NCI-H1092 (cell line): ENCODE results near the gene ACSBG1.

Source experiments
- DNase-seq: peaks from one replicate; lab custom pipeline; 2025; lab: John Stamatoyannopoulos, UW

The ACSBG1 gene

DNA sequence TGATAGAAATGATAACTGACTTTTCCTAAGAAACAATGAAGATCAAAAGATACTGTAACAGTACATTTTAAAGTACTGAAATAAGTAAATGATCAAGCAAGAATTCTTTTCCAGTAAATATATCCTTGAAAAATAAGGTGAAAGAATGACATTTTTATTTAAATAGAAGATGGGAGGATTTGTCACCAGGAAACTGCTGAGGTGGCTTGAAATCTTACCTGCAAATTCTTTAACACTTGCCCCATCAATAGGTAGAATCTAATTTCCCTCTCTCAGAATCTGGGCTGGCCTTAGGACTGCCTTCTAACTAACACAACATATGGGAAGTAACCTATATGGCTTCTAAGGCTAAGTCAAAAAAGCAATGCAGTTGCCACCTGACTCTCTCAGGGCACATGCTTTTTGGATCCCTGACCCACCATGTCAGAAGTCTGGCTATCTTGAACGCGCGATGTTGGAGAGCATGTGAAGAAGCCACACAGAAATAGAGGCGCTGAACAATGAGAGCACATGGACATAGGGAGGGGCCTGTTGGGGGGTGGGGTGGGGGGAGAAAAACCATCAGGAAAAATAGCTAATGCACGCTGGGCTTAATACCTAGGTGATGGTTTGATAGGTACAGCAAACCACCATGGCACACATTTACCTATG is 11.5 kb downstream of the ACSBG1 start:
- DNase-seq: no peak

DNA sequence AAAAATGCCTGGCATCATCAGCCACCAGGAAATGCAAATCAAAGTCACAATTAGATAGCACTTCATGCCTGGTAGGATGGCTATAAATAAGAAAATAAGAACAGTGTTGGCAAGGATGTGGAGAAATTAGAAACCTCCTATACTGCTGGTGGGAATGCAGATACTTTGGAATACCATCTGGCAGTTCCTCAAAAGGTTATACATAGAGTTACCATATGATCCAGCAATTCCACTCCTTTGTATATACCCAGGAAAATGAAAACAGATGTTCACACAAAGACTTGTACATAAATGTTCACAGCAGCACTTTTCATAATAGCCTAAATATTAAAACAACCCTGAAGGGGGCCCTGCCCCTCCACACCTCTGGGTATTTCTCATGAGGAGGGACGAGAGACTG is 13.7 kb downstream of the ACSBG1 start:
- DNase-seq: no peak

- no peak for DNase-seq
These were observed 17.9 kb downstream of the ACSBG1 start for GRCh38 chr15:78216276-78217104.

- no peak for DNase-seq
These were observed 20.4 kb downstream of the ACSBG1 start for GRCh38 chr15:78213956-78214355.

DNA sequence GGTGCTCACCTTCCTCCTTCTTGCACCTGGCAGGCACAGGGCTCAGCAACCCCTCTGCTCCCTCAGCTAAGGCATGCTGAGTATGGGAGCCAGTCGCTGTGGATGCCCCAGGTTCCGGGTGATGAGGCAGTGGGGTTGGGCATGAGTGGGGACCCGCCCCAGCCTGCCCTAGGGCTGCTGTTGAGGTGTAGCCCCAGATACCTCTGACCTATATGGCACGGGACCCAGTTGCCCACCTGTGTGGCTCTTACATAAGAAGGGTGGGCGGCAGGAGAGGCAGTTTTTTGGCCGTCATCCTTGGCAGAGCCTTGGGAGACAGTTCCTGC is 21.0 kb downstream of the ACSBG1 start:
- DNase-seq: no peak

DNA sequence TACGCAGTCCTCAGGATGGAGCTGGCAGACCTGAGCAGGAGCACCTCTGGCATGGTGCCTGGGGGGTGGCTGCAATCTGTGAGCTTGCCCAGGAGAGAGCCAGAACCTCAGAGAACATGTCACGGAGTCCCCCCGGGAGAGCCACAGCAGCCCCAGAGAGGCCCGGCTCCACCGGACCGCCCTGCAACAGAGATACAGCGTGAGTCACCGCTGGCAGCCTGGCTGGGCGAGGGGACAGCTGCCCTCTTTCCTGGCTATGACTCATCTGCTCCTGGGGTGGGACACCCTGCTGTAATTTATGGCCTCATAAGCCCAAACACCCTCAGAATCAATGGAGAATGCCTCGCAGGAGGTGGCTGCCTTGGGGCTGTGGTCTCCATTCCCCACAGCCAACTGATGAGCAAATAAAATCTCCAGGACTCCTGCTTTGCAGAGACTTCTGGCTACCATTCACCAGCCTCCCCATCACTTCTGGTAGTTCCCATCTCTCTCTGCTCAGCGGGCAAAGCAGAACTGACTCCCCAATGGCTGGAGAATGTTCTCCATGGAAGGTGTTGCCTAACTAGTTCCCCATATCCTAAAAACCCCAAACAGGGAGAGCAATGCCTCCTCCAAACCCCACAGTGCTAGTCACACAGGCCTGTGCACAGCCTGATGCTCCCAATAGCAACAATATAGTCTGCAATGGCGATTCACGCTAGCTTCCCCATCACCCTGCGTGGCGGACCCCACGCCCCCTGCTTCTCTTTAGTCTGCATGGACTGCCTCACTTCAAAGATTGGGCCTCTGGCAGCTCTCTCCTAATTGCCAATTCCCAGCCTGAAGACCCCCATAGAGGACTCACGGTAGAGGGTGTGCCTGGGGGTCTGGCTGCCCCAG is 21.6 kb downstream of the ACSBG1 start:
- DNase-seq: no peak

DNA sequence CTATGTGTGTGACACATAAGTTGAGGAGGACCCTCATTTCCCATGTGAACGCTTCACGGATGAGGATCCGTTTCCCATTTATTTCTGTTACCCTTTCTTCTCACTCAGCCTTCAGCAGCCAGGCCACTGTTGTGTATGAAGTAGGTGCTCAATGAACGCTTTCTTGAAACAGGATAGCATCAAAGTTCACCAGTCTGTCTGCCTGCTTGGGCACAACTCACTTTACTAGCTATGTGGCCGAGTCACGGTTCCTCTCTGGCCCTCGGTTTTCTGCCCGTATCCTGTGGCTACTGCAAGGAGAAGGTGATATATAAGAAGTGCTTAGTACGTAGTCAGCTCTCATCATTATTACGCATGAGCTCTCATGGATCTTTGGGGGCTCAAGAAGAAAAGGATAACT is 22.4 kb downstream of the ACSBG1 start:
- no peak for DNase-seq

DNA sequence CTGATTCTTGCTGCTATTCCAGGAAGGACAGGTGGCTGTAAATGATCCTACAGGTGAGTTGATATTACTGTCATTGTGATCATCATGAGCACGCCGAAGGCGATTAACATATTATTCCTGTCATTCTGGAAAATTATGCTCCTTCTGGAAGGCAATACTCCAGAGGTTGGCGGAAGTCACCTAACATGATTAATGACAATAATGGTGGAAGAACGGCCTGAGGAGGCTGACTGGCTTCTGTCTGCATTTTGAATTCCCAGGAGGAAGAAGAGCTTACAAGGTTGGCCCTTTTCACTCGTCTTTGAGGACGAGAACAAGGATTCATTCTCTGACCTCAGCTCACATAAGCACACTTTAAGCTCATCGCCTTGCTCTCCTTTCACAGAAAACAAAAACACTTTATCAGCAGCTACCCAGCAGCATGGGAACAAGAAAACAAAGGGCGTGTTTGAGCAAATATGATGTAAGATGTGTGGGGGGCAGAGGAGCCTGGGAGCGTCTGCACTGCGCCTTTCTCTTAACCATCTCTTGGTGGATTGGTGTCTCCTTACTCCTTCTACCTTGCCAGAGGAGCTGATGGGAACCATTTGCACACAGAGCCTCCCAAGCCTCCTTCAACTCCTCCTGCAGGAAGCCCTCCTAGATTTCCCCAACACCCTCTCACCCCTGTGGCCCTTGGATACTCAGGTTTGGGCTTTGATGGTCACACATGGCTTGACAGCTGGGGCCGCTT is 23.0 kb downstream of the ACSBG1 start:
- DNase-seq: no peak

DNA sequence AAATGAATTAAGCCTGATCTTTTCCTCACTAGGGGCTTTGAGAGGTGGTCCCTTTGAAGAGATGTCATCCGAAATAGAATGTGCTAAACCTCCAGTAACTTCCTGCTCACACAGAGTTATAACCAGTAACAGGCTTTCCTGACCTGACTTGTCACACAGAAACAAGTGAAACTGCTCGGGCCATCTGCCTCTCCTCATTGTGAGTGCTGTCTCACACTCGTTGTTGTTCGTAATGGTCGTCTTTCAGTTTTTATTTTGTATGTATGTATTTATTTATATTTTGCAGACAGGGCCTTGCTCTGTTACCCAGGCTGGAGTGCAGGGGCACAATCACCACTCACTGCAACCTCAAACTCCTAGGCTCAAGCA is 24.0 kb downstream of the ACSBG1 start:
- DNase-seq: no peak

- no peak for DNase-seq
These were observed 24.6 kb downstream of the ACSBG1 start for GRCh38 chr15:78209646-78210348.

DNA sequence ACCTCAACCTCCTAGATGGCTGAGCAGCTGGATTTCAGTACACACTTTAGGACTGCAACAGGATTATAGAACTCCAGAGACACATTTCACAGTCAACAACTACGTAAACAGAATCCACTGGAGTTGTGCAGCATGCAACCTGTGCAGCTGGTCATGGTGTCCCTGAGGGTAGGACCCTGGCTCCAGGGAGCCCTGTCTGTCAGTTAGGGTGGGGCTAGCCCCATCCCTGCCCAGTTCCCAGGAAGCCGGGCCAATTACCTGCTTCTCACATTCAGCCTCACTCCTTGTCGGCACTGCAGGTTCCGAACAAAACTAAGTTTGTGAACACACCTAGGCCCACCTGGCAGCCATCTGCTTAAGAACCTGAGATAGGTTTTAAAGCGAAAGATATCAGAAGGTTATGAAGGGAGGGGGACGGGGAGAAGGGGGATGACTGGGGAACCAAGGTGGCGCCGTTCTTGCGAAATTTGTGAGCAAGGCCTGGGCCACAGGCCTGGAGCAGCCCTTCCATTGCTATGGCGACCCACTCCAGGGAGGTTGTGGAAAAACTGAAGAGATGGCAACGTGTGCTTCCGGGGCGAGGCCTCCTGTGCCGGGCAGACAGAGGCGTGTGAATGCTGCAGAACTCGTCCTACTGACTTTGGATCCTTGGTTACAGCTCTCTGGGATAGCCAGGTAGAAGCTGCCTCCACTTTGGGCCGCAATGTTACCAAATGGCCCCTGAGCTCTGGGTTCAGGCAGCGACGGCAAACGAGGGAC is 25.3 kb downstream of the ACSBG1 start:
- no peak for DNase-seq

DNA sequence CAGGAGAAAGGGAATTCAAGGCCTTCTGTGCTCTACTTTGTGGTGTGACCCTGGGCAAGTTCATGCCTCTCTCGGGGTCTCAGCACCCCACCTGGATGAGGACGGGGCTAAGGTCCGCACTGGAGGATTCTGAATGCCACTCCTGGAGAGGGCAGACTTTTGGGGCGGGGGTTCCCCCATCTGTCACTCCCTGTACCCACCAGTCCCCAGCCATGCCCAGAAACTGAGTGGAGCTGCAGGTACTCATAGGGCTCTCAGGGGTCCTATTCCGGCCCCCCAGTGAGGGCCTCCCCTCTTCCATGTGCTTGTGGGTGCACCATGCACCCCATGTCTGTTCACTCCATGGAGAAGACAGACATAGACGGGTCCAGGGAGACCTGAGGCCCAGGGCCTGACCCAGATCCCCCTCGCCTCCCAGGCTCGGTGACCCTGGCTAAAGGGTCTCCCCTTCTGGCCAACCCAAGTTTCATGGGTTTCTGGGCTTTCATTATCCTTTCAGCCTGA is 26.0 kb downstream of the ACSBG1 start:
- no peak for DNase-seq

DNA sequence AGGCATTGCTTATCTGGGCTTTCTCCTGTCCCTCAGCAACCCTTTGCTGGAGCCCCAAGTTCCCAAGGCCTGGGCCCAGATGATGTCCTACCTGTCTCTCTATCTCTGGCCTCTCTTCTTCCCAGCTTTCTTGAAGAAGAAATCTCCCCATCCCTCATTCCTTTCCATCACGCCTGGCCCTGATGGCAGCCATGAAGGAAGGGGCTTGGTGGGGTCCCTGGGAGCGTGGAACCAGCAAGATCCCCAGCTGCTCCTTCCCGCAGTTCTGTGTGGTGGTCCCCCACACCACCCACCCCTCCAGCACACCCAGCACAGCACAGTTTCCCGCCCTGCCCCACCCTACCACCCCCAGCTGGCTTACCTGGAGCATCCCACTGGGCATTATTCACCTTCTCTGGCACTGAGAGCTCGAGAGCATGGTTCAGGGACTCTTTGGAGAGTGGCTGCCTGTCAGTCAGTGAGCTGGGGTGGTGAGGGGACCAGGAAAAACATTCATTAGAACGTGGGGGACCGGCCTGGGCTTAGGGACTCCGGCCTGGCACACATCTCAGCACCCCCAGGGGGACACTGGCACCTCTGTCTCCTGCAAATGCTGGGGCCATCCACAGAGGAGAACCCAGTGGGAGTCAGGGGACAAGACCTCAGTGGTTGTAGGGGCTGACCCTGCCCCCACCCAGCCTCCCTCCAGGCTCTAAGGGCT is 26.6 kb downstream of the ACSBG1 start:
- no peak for DNase-seq

GRCh38 chr15:78207110-78207458 is 27.3 kb downstream of the ACSBG1 start:
- no peak for DNase-seq

- DNase-seq: no peak
These were observed 27.8 kb downstream of the ACSBG1 start for GRCh38 chr15:78206326-78207109.

DNA sequence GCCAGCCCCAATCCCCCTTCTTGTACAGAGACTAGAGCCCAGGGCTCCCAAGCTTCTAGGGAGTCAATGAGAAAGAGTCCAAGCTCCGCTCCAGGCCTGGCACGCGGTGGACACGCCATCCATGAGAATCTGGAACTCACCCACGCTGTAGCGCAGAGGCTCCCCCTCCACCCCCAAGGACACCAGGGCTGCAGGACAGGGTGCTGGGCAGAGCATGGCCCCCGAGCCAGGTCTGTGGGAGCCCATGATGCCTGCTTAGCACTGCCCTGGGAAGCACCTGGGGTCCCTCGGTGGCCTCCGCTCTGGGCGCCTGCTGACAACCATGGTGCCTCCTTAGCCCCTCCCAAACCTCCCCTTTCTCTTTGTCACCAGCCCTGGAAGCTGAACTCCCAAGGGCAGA is 28.5 kb downstream of the ACSBG1 start:
- DNase-seq: no peak

DNA sequence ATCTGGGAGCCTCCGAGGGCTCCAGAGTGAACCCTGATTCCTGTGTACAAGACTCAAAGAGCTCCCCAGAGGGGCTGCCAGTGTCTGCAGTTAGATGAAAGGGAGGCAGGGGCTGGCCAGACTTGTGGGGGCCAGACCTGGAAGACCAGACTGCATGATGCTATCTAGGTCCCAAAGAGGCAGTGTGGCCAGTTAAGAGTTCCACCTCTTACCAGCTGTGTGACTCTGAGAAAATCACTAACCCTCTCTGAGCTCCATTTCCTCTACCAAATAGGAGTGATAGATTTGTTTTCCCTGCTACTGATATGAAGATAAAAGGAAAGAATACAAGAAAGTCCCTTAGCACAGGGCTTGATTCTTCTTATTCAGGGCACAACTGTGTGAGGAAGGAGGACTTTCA is 29.0 kb downstream of the ACSBG1 start:
- no peak for DNase-seq

GRCh38 chr15:78204351-78205309 is 29.7 kb downstream of the ACSBG1 start:
- no peak for DNase-seq
